Measurements from ENCODE around the gene KHSRP.

GRCh38 chr19:6416658-6417405 is 7.8 kb downstream of the KHSRP start:
- TF ChIP-seq CTCF (IDR thresholded peaks at IDR 0.05) (no peak), POLR2A (IDR thresholded peaks at IDR 0.05) (no peak)

All from lower leg skin (tissue), 3 donors.